Globus pallidus (tissue), 1 donor: ENCODE results near the gene CDX1.

Experiments
- DNase-seq: peaks from one replicate; pipeline ENCODE4 v3.0.0-alpha.2; 2015; ENCODE audit warnings: low spot score

CDX1 gene

GRCh38 chr5:150184006-150184405, 17.4 kb downstream of the CDX1 start:
- DNase-seq: no peak

GRCh38 chr5:150184990-150185912, 18.7 kb downstream of the CDX1 start:
- no peak for DNase-seq

- DNase-seq: no peak
These were observed 19.6 kb downstream of the CDX1 start for GRCh38 chr5:150186137-150186536.

- no peak for DNase-seq
These were observed 20.3 kb downstream of the CDX1 start for GRCh38 chr5:150186897-150187296.

GRCh38 chr5:150188146-150188842, 21.7 kb downstream of the CDX1 start:
- no peak for DNase-seq

GRCh38 chr5:150189326-150189725, 22.7 kb downstream of the CDX1 start:
- DNase-seq: no peak

GRCh38 chr5:150189728-150190502, 23.3 kb downstream of the CDX1 start, which contains the start of gene SLC6A7:
Gene SLC6A7, plus strand, starts transcription at chr5:150190062. Its CDS starts 266 bp downstream, at chr5:150190328.
- DNase-seq: no peak

- no peak for DNase-seq
These were observed 24.0 kb downstream of the CDX1 start for GRCh38 chr5:150190503-150190979.

- DNase-seq: no peak
These were observed 24.4 kb downstream of the CDX1 start for GRCh38 chr5:150190987-150191386.

GRCh38 chr5:150192462-150192861, 25.9 kb downstream of the CDX1 start:
- no peak for DNase-seq

- no peak for DNase-seq
These were observed 29.3 kb downstream of the CDX1 start for GRCh38 chr5:150195736-150196485.

GRCh38 chr5:150196514-150196913, 29.9 kb downstream of the CDX1 start:
- no peak for DNase-seq

- no peak for DNase-seq
These were observed 30.4 kb downstream of the CDX1 start for GRCh38 chr5:150196986-150197385.

- no peak for DNase-seq
These were observed 30.9 kb downstream of the CDX1 start for GRCh38 chr5:150197476-150197875.

- no peak for DNase-seq
These were observed 35.9 kb downstream of the CDX1 start for GRCh38 chr5:150202501-150202900.

GRCh38 chr5:150203832-150204589, 37.4 kb downstream of the CDX1 start:
- DNase-seq: no peak

- no peak for DNase-seq
These were observed 38.0 kb downstream of the CDX1 start for GRCh38 chr5:150204590-150204960.

- no peak for DNase-seq
These were observed 39.7 kb downstream of the CDX1 start for GRCh38 chr5:150206098-150206778.

- DNase-seq: no peak
These were observed 40.2 kb downstream of the CDX1 start for GRCh38 chr5:150206779-150207115.
